ENCODE measurements around the gene CCDC77. TPM values are rescaled to one million over a fixed set of nuclear protein-coding genes. Genes with fewer than 3 reads are reported as not detected.

Gene CCDC77
- total and polyA plus RNA-seq, 8 donors: 0.58 to 7.3 (median 4.3) TPM

DNA sequence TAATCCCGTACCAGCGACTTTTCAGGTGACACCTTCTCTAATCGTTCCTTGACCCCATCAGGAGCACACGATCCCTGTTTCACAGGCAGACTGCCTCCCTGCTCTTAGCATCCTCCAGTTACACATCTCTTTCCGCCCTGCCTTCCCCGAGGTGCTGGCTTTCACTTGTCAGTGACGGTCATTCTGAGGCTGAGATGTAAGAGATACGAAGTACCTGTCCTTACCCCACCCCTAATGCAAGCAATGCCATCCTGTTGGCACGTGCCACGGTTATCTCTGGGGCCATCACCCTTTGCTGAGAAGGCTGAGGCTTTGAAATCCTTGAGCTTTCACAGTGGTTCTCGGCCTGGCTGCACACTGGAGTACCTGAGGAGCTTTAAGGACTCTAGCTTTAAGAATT lies 82.7 kb downstream of the CCDC77 start:
- TF ChIP-seq, protein P1, sequence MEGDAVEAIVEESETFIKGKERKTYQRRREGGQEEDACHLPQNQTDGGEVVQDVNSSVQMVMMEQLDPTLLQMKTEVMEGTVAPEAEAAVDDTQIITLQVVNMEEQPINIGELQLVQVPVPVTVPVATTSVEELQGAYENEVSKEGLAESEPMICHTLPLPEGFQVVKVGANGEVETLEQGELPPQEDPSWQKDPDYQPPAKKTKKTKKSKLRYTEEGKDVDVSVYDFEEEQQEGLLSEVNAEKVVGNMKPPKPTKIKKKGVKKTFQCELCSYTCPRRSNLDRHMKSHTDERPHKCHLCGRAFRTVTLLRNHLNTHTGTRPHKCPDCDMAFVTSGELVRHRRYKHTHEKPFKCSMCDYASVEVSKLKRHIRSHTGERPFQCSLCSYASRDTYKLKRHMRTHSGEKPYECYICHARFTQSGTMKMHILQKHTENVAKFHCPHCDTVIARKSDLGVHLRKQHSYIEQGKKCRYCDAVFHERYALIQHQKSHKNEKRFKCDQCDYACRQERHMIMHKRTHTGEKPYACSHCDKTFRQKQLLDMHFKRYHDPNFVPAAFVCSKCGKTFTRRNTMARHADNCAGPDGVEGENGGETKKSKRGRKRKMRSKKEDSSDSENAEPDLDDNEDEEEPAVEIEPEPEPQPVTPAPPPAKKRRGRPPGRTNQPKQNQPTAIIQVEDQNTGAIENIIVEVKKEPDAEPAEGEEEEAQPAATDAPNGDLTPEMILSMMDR (IDR thresholded peaks at IDR 0.05): no peak
- no peak overlapping the region for H3K4me3 ChIP-seq
- intact Hi-C loops (cut with DNase I; ENCODE audit: low total_unique reads): no loop called here
- H3K36me3 ChIP-seq: no peaks in the 10 kb centered on the region
- peaks cover 16 to 43% (median 19%) of the 10 kb centered on the region in 4 donors for H3K4me1 ChIP-seq
- WGBS, 5 donors: 45 to 70% (median 61%) methylated on average over 8 to 11 of the region's 11 CpGs
- H3K27me3 ChIP-seq: no peaks in the 10 kb centered on the region
- peak overlapping the region in 1 of 5 donors; percentile 14 for H3K27ac ChIP-seq
- DNase-seq: peak in 1 of 2 donors; percentile 25
- peaks cover 0 to 7% (median 0%) of the 10 kb centered on the region in 4 donors for H3K9me3 ChIP-seq

DNA sequence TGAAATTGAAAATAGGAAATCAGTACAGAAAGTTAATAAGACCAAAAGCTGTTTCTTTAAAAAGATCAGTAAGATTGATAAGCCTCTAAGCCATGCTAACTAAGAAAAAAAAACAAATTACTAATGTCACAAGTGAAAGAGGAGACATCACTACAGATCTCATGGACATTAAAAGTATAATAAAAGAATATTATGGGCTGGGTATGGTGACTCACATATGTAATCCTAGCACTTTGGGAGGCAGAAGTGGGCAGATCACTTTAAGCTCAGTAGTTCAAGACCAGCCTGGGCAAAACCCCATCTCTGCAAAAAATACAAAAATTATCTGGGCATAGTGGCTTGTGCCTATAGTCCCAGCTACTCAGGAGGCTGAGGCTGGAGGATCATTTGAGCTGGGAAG lies 88.8 kb downstream of the CCDC77 start:
- intact Hi-C loops (cut with DNase I; ENCODE audit: low total_unique reads): no loop called here
- H3K4me3 ChIP-seq: no peak overlapping the region
- DNase-seq: no peak
- no peaks in the 10 kb centered on the region for H3K27me3 ChIP-seq
- peaks cover 0 to 21% (median 3%) of the 10 kb centered on the region in 4 donors for H3K9me3 ChIP-seq
- no peak for TF ChIP-seq POLR2AphosphoS5 (IDR thresholded peaks at IDR 0.05)
- TF ChIP-seq POLR2A (IDR thresholded peaks at IDR 0.05): no peak
- TF ChIP-seq EP300 (IDR thresholded peaks at IDR 0.05): no peak
- TF ChIP-seq, protein P1 (IDR thresholded peaks at IDR 0.05): no peak
- peak overlapping the region in 1 of 5 donors; percentile 4 for H3K27ac ChIP-seq
- peaks cover 0 to 20% (median 8%) of the 10 kb centered on the region in 4 donors for H3K4me1 ChIP-seq
- H3K36me3 ChIP-seq: no peaks in the 10 kb centered on the region

Other genes starting within 250 kb of the CCDC77 start
- 1 to 10 TPM in 1 of 5 donors, not detected in 4; 1.7 TPM for gene SLC6A12, start 187.5 kb upstream of the CCDC77 start, total RNA-seq
- gene SLC6A12, start 187.5 kb upstream of the CCDC77 start, polyA plus RNA-seq: under 1 TPM in 2 of 3 donors, not detected in 1; 0.05 to 0.19 TPM
- gene SLC6A13, start 138.8 kb upstream of the CCDC77 start, total RNA-seq: not detected
- not detected for gene SLC6A13, start 138.8 kb upstream of the CCDC77 start, polyA plus RNA-seq
- 100 to 1,000 TPM in 2 of 5 donors, 10 to 100 TPM in 3; 38.1 to 178 (median 98.4) TPM for gene KDM5A, start 12.3 kb upstream of the CCDC77 start, total RNA-seq
- 1 to 10 TPM; 3.2 to 4.3 (median 3.9) TPM for gene KDM5A, start 12.3 kb upstream of the CCDC77 start, polyA plus RNA-seq
- gene B4GALNT3, start 58.3 kb downstream of the CCDC77 start, total RNA-seq: 100 to 1,000 TPM in 3 of 5 donors, 10 to 100 TPM in 2; 63.2 to 332 (median 246) TPM
- gene B4GALNT3, start 58.3 kb downstream of the CCDC77 start, polyA plus RNA-seq: 10 to 100 TPM; 20.8 to 42.2 (median 37.7) TPM

Data from stomach (tissue), 9 donors.